ENCODE measurements around the gene UNC45A.

DNA sequence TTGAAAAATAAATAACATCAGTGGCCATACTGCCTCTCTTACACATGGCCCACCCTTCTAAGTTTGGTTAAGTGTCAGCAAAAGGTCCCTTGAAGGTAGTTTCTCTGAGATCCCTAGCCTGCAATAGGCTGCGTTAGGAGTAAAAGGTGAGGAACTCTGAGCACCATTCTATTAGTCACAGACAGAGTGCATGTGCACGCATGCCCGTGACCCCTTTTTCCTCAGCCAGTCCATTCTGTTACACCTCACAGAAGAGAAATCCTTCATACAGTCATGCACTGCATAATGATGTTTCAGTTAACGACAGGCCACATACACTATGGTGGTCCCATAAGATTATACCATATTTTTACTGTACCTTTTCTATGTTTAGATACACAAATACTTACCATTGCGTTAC is 32.1 kb downstream of the UNC45A start:
- TF ChIP-seq, protein P1, sequence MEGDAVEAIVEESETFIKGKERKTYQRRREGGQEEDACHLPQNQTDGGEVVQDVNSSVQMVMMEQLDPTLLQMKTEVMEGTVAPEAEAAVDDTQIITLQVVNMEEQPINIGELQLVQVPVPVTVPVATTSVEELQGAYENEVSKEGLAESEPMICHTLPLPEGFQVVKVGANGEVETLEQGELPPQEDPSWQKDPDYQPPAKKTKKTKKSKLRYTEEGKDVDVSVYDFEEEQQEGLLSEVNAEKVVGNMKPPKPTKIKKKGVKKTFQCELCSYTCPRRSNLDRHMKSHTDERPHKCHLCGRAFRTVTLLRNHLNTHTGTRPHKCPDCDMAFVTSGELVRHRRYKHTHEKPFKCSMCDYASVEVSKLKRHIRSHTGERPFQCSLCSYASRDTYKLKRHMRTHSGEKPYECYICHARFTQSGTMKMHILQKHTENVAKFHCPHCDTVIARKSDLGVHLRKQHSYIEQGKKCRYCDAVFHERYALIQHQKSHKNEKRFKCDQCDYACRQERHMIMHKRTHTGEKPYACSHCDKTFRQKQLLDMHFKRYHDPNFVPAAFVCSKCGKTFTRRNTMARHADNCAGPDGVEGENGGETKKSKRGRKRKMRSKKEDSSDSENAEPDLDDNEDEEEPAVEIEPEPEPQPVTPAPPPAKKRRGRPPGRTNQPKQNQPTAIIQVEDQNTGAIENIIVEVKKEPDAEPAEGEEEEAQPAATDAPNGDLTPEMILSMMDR (IDR thresholded peaks at IDR 0.05), result no peak
- no peak for TF ChIP-seq POLR2A (IDR thresholded peaks at IDR 0.05)

Data from right lobe of liver (tissue), 4 donors.